Fibroblast of skin of right biceps (primary cell): ENCODE results near the gene SPHK2.
"Not testable (repeated sequence)": the region's sequence is repeated elsewhere in the genome, so short reads cannot be mapped to it uniquely, and the experiment has no call there.

Experiments
- DNase-seq: peaks from one replicate; pipeline ENCODE4 v3.0.0-alpha.2; 2013

The SPHK2 gene

DNA sequence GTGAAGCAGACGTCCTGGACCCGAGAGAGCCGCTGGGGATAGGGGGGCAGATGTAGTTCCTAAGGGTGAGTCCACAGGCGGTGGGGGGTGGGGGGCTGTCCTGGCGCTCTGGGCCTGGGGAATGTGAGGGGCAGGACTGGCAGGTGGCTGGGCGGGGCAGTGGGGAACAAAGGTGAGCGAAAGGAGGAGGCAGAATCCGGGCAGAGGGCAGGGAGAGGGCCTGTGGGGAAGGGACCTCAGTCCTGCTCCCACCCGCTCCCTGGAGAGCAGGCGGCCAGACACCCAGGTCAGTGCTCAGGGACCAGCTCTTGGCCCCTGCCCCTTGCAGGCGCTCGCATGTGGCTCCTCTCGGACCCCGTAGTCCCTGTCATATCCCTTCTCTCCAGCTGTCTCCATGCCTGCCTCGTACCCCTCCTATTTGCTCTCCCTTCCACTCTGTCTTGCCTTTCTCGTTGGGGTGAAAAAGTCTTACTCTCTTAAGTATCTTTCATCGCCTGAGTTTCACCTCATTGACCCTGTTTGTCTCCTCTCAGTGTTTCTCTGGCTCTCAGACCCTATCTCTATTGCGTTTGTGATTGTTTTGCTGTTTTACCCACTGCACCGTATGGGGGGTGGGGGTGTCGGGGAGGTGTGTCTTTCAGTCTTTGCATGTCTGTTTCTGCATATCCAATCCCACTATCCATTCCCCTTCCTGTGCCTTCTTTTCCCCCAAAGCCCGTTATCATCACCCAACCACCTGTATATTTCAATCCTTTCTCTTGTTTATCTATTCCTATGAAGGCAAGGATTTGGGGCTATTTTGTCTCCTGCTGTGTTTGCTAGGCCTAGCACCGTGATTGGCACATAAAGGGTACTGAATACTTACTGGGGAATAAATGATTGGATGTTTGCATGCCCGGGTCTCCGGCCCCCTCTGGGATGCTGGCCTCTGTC lies 5.8 kb downstream of the SPHK2 start:
- no peak for DNase-seq

DNA sequence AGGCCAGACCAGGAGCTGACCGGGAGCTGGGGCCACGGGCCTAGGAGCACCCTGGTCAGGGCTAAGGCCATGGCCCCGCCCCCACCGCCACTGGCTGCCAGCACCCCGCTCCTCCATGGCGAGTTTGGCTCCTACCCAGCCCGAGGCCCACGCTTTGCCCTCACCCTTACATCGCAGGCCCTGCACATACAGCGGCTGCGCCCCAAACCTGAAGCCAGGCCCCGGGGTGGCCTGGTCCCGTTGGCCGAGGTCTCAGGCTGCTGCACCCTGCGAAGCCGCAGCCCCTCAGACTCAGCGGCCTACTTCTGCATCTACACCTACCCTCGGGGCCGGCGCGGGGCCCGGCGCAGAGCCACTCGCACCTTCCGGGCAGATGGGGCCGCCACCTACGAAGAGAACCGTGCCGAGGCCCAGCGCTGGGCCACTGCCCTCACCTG lies 6.6 kb downstream of the SPHK2 start:
- DNase-seq: no peak

DNA sequence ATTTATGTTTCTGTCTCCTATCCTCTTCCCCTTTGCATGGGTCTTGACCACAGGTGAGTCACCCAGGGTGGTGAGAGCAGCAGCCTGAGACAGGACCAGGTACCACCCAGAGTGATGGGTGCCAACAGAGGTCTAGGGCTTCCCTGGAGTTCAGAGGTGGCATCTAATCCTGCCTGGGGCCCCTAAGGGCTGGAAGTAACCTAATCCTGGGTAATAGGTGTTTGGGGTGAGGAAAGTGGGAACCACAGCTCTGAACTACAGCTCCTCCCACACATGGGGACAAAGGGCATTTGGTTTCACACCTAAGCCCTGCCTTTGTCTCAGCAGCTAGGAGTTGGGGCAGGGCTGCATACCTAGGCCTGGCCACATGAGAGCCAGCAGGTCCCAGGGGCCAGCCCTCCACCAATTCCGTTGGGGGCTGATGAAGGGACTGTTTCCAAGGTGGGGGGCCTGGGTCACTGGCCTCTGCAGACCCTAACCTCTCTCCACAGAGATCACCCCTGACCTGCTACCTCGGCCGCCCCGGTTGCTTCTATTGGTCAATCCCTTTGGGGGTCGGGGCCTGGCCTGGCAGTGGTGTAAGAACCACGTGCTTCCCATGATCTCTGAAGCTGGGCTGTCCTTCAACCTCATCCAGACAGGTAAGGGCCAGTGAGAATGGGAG lies 8.0 kb downstream of the SPHK2 start:
- DNase-seq: no peak

DNA sequence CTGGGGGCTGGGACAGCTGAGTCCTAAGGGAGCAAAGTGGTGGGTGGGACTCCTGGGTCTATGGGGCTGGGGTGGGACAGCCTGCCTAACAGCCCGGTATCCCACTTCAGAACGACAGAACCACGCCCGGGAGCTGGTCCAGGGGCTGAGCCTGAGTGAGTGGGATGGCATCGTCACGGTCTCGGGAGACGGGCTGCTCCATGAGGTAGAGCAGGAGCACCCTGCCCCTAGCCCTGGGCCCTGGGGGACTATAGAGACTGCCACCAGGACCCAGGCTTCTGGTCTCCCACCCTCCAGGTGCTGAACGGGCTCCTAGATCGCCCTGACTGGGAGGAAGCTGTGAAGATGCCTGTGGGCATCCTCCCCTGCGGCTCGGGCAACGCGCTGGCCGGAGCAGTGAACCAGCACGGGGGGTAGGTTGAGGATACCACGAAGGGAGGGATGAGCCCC lies 8.6 kb downstream of the SPHK2 start:
- DNase-seq: no peak

DNA sequence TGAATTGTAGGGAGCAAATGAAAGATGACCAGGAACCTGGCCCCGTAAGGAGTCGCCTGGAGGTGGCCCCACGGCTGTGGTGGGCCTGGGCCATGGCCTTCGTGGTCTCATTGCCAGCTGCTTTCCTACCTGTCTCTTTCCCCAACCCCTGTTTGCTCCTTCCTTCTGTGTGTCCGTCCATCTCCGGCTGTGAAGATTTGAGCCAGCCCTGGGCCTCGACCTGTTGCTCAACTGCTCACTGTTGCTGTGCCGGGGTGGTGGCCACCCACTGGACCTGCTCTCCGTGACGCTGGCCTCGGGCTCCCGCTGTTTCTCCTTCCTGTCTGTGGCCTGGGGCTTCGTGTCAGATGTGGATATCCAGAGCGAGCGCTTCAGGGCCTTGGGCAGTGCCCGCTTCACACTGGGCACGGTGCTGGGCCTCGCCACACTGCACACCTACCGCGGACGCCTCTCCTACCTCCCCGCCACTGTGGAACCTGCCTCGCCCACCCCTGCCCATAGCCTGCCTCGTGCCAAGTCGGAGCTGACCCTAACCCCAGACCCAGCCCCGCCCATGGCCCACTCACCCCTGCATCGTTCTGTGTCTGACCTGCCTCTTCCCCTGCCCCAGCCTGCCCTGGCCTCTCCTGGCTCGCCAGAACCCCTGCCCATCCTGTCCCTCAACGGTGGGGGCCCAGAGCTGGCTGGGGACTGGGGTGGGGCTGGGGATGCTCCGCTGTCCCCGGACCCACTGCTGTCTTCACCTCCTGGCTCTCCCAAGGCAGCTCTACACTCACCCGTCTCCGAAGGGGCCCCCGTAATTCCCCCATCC lies 9.4 kb downstream of the SPHK2 start:
- no peak for DNase-seq

DNA sequence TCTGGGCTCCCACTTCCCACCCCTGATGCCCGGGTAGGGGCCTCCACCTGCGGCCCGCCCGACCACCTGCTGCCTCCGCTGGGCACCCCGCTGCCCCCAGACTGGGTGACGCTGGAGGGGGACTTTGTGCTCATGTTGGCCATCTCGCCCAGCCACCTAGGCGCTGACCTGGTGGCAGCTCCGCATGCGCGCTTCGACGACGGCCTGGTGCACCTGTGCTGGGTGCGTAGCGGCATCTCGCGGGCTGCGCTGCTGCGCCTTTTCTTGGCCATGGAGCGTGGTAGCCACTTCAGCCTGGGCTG lies 9.9 kb downstream of the SPHK2 start:
- no peak for DNase-seq

DNA sequence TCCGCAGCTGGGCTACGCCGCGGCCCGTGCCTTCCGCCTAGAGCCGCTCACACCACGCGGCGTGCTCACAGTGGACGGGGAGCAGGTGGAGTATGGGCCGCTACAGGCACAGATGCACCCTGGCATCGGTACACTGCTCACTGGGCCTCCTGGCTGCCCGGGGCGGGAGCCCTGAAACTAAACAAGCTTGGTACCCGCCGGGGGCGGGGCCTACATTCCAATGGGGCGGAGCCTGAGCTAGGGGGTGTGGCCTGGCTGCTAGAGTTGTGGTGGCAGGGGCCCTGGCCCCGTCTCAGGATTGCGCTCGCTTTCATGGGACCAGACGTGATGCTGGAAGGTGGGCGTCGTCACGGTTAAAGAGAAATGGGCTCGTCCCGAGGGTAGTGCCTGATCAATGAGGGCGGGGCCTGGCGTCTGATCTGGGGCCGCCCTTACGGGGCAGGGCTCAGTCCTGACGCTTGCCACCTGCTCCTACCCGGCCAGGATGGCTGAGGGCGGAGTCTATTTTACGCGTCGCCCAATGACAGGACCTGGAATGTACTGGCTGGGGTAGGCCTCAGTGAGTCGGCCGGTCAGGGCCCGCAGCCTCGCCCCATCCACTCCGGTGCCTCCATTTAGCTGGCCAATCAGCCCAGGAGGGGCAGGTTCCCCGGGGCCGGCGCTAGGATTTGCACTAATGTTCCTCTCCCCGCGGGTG lies 10.4 kb downstream of the SPHK2 start:
- DNase-seq: no peak

DNA sequence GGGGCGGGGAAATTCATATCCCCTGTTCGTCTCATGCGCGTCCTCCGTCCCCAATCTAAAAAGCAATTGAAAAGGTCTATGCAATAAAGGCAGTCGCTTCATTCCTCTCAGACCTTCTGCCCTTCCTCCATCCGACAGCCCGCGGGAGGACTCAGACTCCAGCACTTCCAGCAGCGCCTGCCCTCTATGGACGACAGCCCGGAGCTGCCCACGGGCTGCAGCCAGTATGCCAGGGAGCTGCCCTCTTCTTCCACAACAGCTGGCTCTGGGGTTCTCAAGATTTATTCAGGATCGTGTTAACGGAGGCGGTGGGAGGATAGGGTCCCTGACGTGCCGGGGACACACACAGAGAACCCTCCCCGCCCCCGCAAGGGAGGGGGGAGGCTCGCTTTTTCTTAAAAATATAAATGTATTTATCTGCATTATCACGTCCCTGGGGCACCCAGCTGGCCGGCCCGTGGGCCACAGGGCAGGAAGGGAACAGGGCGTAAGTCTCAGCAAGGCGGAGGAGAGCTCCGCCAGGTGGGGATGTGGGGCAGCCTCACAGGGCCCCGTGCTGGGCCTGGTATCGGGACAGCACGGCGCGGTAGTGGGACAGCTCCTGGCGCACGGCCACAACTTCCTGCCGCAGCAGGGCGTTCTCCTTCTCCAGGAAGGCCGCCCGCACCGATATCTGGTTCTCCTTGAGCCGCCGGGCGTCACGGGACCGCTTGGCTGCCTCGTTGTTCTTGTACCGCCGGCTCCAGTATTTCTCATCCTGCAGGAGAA lies 11.2 kb downstream of the SPHK2 start:
- peak; percentile 57 for DNase-seq

DNA sequence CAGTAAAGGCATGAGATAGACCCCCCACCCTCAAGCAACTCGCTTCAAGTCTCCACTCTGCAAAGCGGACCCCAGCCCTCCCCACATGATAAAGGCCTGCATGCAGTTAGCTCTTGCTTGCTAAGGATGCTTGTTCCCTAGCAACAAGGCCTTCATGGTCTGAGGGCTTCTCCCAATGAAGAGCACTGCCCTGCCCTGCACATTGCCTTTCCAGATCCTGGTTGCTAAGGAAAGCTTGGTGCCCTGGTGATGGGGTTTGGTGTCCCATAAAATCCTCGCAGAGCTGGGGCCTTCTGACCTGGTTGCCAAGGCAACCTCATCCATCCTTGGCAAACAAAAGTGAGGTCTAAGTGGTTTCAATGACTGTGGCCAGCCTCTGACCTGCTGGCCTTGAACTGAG lies 11.9 kb downstream of the SPHK2 start:
- DNase-seq: no peak

DNA sequence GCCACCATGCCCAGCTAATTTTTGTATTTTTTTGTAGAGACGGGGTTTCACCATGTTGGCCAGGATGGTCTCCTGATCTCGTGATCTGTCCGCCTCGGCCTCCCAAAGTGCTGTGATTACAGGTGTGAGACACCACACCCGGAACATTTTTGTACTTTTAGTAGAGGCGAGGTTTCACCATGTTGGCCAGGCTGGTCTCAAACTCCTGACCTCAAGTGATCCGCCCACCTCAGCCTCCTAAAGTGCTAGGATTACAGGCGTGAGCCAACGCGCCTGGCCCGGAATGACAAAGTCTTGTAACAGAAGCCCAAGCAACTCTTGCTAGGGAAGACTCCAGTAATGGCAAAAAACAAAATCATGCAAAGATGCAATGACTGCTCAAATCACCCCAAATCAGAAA lies 13.0 kb downstream of the SPHK2 start:
- not testable (repeated sequence) for DNase-seq

DNA sequence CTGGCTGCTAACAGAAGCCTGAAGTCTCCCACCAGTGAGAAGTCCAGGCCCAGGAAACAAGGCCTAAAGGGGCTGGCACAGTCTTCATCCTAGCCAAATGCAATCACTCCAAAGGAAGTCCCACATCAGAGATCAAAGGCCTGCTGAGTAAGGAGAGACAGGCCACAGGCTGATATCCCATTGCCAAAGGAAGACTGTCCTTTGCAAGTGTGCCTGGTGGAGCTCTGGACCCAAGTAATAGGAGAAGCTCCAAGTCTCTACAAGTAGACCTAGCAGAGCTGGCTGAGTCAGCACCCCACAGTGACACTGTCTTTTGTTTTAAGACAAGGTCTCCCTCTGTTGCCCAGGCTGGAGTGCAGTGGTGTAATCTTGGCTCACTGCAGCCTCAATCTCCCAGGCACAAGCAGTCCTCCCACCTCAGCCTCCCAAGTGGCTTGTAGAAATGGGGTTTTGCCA lies 13.4 kb downstream of the SPHK2 start:
- peak; percentile 52 for DNase-seq

DNA sequence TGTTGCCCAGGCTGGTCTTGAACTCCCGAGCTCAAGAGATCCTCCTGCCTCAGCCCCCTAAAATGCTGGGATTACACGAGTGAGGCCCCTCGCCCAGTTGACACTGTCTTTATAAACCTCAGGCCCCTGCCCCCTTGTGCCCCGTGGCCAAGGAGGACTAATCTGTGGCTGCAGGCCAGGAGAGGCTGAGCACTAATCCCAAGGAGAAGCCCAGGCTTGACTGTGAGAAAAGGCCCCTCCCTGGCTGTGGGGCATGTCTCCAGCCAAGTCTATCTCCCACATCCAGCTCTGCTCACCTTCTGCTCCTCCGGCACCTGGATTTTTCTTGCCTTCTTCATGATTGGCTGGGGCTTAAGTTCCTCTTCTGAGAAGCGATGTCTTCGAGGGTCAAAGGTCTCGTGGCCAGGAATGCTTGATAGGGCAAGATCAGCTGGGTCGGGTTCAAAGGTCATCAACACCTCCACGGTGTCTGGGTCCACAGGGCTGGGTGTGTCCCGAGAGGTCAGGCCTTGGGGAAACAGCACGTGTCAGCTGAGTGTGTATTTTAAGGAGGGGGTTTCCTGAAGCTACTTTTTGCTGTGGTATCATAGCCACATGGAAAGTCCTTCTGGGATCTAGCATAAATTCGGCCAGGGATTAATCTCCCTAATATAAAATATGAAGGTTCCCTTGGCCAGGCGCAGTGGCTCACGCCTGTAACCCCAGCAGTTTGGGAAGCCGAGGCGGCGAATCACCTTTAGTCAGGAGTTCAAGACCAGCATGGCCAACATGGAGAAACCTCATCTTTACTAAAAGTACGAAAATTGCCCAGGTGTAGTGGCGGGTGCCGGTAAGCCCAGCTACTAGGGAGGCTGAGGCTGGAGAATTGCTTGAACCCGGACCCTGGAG lies 14.1 kb downstream of the SPHK2 start:
- DNase-seq: no peak

DNA sequence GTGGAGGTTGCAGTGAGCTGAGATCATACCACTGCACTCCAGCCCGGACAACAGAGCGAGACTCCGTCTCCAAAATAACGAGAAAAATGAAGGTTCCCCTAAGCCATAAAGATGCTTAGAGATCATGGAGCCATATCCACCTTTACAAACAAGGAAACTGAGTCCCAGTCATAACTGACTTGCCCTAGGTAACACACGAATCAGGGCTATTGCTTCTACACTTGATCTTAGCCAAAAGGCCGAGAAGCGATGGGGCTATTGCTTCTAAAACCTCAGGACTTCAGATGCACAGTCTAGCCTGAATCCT lies 14.7 kb downstream of the SPHK2 start:
- DNase-seq: no peak

DNA sequence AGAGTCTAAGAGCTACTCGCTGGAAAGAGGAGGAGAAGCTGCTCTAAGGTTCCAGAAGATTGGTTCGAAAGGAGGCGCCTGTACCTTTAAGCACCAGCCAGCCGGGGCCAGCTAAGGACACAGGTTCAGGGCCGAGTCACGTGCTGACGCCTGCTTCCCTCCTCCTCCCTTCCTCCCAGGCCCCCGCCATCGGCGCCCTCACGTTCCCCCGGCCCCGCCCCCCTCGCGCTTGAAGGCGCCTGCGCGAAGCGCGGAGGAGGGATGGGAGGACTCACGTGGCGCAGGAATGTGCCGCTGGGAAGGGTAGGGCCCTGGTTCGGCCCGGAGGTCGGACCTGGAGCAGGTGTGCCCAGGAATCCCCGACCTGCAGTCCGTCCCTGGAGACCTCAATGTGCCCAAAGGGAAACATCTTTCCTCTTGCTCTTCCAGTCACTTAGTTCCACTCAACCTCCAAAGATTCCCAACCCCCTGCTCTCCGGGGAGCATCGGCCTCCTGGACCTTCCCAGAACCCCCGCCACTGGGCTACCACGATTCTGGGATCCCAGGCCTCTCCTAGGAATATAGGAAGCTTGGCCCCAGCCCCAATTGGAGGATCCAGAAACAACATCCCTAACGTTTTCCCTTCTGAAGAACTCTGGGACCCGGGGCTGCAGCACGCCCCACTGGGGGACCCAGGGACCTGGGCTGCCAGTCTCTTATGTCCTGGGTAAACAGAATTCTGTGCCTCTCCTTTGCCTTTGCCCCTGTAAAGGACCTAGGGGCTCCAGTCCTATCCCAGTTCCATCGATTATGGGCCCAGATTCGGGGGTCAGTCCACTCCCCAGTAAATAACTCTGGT lies 15.3 kb downstream of the SPHK2 start:
- peak; percentile 96 for DNase-seq

DNA sequence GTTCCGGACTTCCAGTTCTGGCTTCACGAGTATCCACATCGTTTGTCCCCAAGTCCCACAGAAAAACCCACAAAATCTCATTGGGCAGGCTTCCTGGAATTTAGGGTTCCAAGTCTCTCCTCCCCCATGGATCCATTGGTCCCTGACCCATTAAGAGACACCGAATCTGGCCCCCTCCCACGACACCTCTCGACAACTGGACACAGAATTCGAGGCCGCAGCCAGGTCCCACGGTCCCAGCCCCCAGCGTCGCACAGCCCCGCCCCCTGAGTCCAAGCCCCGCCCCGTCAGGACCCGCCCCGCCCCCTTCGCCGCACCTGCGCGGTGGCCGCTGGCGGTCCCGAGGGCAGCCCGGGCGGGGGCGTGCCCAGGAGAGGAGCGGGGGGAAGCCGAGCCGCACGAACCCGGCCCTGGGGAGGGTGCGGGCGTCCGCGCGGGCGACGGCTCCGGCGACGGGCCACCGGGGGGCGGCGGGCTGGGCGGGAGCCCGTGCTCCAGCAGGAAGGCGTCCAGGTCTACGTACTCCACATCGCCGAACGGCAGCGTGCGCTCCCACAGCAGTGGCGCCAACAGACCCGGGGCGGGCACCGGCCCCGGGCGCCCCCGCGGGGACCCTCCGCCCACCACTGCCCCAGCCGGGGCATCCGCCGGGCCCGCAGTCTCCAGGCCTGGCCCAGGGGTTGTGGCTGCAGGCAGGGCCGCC lies 16.1 kb downstream of the SPHK2 start:
- DNase-seq: peak; percentile 50

DNA sequence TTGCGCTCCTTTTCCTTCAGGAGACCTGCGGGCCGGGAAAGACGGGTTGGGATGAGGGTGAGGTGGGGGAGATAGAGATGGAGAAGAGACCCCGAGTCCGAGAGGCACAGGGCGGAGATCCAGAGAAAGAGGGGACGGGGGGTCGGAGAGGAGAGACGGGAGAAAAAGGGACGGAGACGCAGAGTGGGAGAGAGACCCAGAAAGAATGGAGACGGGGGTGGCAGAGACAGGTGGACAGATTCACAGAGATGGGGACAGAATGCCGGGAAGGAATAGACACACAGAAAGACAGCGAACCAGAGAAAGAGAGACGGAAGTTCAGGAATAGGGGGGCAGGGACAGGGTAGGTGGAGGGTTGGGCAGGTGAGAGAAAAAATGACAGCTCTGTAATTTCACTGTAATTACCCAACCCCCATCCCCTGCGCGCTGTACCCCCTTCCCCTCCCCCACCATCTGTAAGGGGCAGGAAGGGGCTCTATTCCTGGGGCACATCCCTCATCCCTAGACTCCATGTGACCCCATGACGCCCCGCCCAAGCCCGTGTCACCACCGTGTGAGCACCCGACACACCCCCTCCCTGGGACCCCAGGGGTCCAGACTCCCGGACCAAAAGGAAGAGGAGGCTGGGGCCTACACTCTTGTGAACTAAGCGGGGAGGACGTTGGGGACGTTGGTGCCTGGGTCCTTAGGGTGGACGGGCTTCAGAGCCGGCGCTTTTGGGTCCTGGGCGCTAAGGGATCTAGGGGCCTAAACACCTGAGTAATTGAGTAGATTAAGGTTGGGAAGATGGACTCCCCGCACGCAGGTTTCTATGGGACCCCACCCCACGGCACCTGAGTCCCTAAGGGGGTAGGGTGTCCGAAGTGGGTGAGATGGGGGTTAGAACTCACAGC lies 16.9 kb downstream of the SPHK2 start:
- no peak for DNase-seq

DNA sequence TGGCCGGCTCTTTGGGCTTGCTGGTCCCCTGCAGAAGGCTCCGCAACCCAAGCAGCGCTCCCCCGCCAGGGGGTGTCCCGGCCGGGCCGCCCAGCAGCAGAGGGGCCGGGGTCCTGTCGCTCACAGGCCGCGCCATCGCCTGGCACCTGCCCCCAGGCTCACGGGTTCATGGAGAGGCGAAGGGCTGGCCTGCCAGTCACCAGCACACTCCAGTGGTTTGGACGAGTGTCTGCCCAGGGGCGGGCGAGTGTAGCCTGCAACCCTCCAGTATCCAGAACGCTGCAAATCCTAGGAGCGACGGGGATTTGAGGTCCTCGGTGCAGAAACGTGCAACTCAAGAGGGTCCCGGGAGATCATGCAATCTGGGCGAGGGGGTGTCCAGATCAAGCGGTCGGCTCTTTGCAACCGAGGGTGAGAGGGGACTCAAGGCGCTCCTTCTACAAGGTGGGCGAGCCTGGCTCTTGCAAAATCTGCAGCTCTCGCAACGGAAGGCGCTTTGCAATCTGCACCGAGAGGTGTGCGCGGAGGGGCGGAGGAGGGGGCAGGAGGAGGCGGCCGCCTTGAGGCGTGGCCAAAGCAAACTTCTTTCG lies 17.6 kb downstream of the SPHK2 start, which contains the start of gene DBP:
Gene DBP, minus strand, starts transcription at position 521 of the 590 bp plus-strand sequence. Its CDS starts 385 bp downstream, at position 136.
- DNase-seq: no peak

DNA sequence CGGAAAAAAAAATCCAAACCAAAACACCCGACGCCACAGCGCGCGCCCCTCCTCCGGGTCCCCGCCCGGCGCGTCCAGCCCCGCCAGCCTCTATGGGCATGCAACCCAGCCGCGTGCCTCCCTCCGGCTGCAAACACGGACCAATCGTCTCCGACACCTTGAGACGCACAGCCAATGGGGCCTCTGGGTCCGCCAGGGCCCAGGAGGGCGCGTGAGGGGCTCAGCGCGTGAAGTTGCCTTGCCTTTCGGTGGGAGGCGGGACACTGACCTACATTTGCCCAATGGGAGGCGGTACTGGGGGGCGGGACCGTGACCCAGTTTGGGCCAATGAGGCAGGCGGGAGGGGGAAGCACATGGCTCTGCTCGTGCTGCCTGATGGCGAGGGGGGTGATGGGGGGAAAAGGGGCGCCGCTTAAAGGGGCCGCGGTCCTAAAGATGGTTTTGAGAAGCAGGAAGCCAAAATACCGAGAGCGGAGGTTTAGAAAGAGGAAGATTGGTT lies 18.2 kb downstream of the SPHK2 start:
- peak; percentile 99 for DNase-seq
